HFFc6 (cell line): ENCODE data around the gene ADAMTS10. TPM values are rescaled to one million over a fixed set of nuclear protein-coding genes. Genes with fewer than 3 reads are reported as not detected.
"Not testable (repeated sequence)": the region's sequence is repeated elsewhere in the genome, so short reads cannot be mapped to it uniquely, and the experiment has no call there.

Experiments used
- DNase-seq: peaks from one replicate; pipeline ENCODE4 v3.0.0-alpha.2; 2018
- H3K27ac Mint-ChIP-seq: 2 replicates; pipeline ENCODE4 v1.8.0; 2020; ENCODE audit warnings: mild to moderate bottlenecking, mixed read lengths
- H3K27me3 Mint-ChIP-seq: 2 replicates; pipeline ENCODE4 v1.8.0; 2021; ENCODE audit warnings: mild to moderate bottlenecking, moderate library complexity, mixed read lengths; ENCODE audit not compliant: insufficient read depth
- H3K36me3 Mint-ChIP-seq: 2 replicates; pipeline ENCODE4 v1.8.0; 2021; ENCODE audit warnings: low read depth, mixed read lengths
- H3K4me1 Mint-ChIP-seq: 2 replicates; pipeline ENCODE4 v1.8.0; 2020; ENCODE audit warnings: low read depth, mixed read lengths
- H3K4me3 Mint-ChIP-seq: 2 replicates; pipeline ENCODE4 v1.8.0; 2020; ENCODE audit warnings: mild to moderate bottlenecking, moderate library complexity, mixed read lengths
- H3K9me3 Mint-ChIP-seq: 2 replicates; pipeline ENCODE4 v1.8.0; 2020; ENCODE audit warnings: mild to moderate bottlenecking, mixed read lengths
- CTCF ChIP-seq: fragments of 200-600 bp; sonication (generic); IDR thresholded peaks from 2 replicates; pipeline ENCODE4 v1.5.0; 2021; ENCODE audit warnings: antibody characterized with exemption, mild to moderate bottlenecking
- total RNA-seq, 6 experiments: library from RNA; stranded (reverse); fragmentation: NEBNext Ultra II Directional; extraction: Animal tissue kit (Norgen Biotek cat#: 25700); gene quantifications; 2 replicates in 1 of 6; 3 replicates in 5 of 6; pipeline ENCODE4 v1.2.3, GENCODE V29; 2021

The ADAMTS10 gene
- total RNA-seq, 6 experiments from 2014 or later, result 0.78 to 2.1 (median 1.5) TPM

- no peak overlapping the region for H3K4me3 Mint-ChIP-seq
- H3K4me1 Mint-ChIP-seq, result peaks cover 8% of the 10 kb centered on the region; the same call in 1 of the 2 replicates
- H3K9me3 Mint-ChIP-seq, result peaks cover 5% of the 10 kb centered on the region; the same call in 1 of the 2 replicates
- TF ChIP-seq CTCF, result no peak
- H3K27me3 Mint-ChIP-seq, result peaks cover 10% of the 10 kb centered on the region
- no peak for DNase-seq
- H3K36me3 Mint-ChIP-seq, result no peaks in the 10 kb centered on the region
- H3K27ac Mint-ChIP-seq, result no peak overlapping the region
These were observed 30.0 kb upstream of the ADAMTS10 start for GRCh38 chr19:8640402-8641004.

DNA sequence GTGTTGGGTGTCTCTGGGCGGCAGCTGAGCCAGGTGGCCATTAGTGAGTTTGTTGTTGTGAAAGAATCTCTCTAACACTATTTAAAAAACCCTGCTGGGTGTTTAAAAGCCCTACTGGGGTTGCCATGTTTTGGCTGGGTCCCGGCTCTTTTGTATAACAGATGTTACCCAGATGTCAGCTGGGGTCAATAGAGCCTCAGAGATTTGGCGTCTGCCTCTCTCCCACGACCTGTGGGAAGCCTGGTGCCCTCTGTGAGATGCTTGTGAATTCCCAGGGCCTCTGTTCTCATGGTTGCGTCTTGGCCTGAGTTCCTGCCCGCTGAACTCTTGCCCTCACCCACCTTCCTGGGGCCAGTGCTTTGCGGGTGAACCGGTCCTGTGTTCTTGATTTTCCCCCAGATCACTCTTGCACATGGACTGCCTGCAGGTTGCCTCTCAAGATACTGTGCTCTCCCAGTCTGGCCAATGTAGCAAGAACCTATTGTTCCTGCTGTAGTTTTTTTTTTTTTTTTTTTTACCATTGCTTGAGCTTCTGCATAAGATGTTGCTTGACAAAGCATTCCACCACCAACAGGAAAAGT is 29.4 kb upstream of the ADAMTS10 start:
- H3K27me3 Mint-ChIP-seq, result peaks cover 10% of the 10 kb centered on the region
- H3K27ac Mint-ChIP-seq, result no peak overlapping the region
- peaks cover 13% of the 10 kb centered on the region; the same call in 1 of the 2 replicates for H3K4me1 Mint-ChIP-seq
- no peak for DNase-seq
- no peaks in the 10 kb centered on the region for H3K36me3 Mint-ChIP-seq
- no peak overlapping the region for H3K4me3 Mint-ChIP-seq
- TF ChIP-seq CTCF, result no peak
- peaks cover 5% of the 10 kb centered on the region; the same call in 1 of the 2 replicates for H3K9me3 Mint-ChIP-seq

DNA sequence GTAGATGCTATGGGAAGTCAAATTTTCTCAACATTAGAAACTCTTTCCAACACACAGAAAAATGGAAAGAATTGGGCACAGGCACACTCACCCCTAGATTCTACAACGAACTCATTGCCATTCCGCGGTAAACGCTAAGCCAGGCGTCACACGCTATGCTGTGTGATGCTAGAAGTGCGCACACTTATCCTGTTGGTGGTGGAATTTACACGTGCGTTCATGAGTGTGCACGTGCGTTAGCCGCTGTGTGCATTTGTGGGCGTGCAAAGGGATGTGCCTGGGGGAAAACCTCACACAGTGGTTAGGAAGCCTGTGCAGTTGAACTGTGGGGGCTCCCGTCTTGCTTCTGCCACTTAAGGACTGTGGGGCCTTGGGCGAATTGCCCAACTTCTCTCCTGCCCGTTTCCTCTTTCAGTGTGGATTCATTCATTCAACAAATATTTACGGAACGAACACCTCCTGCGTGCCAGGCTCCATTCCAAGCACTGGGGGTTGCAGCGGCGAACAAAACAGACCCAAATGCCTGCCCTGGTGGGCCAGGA is 27.6 kb upstream of the ADAMTS10 start:
- H3K4me1 Mint-ChIP-seq, result peaks cover 13% of the 10 kb centered on the region; the same call in 1 of the 2 replicates
- peak overlapping the region; percentile 6; the same call in 1 of the 2 replicates for H3K27ac Mint-ChIP-seq
- DNase-seq, result no peak
- peak overlapping the region; percentile 17; the same call in 1 of the 2 replicates for H3K4me3 Mint-ChIP-seq
- no peak for TF ChIP-seq CTCF
- peaks cover 8% of the 10 kb centered on the region for H3K27me3 Mint-ChIP-seq
- no peaks in the 10 kb centered on the region for H3K36me3 Mint-ChIP-seq
- H3K9me3 Mint-ChIP-seq, result peaks cover 5% of the 10 kb centered on the region; the same call in 1 of the 2 replicates

GRCh38 chr19:8637070-8637469 is 26.6 kb upstream of the ADAMTS10 start:
- not testable (repeated sequence) for H3K27me3 Mint-ChIP-seq, H3K27ac Mint-ChIP-seq, H3K36me3 Mint-ChIP-seq, H3K9me3 Mint-ChIP-seq, H3K4me3 Mint-ChIP-seq, DNase-seq
- H3K4me1 Mint-ChIP-seq, result peaks cover 13% of the 10 kb centered on the region; the same call in 1 of the 2 replicates

DNA sequence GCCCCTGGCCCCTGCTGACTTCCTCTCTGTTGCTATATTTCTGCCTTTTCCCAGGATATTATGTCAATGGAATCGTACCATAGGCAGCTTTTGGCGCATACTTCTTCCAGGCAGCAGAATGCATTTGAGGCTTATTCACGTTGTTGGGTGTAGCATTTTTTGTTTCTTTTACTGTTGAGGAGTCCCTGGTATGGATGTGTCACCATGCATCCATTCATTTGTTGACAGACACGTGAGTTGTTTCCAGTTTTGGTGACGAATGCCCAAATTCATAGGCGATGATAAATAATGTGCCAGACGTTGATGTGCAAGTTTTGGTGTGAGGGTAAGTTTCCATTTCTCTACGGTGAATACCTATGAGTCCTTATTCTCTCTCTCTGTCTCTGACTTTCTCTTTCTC is 24.9 kb upstream of the ADAMTS10 start:
- no peak for TF ChIP-seq CTCF
- H3K4me3 Mint-ChIP-seq, result peak overlapping the region; percentile 0; the same call in 1 of the 2 replicates
- H3K4me1 Mint-ChIP-seq, result peaks cover 13% of the 10 kb centered on the region; the same call in 1 of the 2 replicates
- no peaks in the 10 kb centered on the region; the same call in 1 of the 2 replicates for H3K9me3 Mint-ChIP-seq
- peaks cover 13% of the 10 kb centered on the region for H3K27me3 Mint-ChIP-seq
- H3K36me3 Mint-ChIP-seq, result no peaks in the 10 kb centered on the region
- no peak overlapping the region for H3K27ac Mint-ChIP-seq
- peak; percentile 17 for DNase-seq

DNA sequence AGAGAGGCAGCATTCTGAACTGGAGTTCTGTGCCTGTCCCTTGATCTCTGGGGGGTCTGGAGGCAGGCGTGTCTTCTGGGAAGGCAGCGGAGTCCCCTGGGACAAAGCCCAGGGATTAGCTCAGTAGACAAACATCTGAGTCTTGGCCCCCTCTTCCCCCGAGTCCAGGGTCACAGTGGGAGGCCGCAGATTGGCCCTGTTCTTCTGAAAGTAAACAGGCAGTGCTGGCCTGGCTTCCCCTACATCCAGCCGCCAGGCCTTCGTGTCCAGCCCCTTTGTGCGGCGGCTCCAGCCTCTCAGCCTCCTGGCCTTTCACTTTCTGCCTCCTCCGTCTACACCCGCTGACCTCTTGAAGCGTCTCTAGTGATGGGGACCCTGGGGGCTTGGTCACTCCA is 20.9 kb upstream of the ADAMTS10 start:
- H3K9me3 Mint-ChIP-seq, result peaks cover 5% of the 10 kb centered on the region; the same call in 1 of the 2 replicates
- no peaks in the 10 kb centered on the region for H3K36me3 Mint-ChIP-seq
- peak overlapping the region; percentile 39; the same call in 1 of the 2 replicates for H3K4me3 Mint-ChIP-seq
- no peak for TF ChIP-seq CTCF
- peaks cover 6% of the 10 kb centered on the region; the same call in 1 of the 2 replicates for H3K4me1 Mint-ChIP-seq
- peaks cover 16% of the 10 kb centered on the region for H3K27me3 Mint-ChIP-seq
- no peak overlapping the region; the same call in 1 of the 2 replicates for H3K27ac Mint-ChIP-seq
- DNase-seq, result no peak
